ENCODE measurements around the gene C14orf119. TPM values are rescaled to one million over a fixed set of nuclear protein-coding genes. Genes with fewer than 3 reads are reported as not detected.

The C14orf119 gene
- total RNA-seq, 4 donors from 2014 or later = 9.5 to 28.8 (median 13.8) TPM

DNA sequence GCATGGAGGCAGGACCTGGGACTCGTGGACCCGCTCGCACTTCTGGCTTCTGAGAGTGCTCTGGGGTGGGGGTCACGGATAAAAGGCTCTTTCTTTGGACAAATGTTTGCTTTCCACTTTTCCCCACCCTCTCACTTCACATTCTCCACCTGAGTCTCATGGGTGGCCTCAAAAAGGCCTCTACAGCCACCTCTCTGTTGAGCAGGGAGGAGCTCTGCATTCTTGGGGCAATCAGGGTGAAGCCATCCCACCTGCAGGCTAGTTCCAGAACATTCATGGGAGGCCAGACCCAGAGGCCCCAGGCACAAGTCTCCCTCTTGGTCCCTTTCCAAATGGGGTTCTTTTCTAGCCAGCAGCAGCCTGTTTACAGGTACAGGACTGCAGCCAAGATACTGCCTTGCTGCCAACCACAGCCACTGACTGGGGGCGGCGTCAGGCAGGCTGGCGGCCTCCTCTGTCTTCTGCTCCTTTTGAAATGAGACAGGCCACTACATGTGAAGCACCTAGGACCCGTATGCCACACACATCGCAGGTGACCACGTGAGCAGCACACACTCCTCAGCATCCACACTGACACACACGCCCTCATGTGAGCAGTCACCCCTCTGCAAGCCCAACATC is 42.0 kb downstream of the C14orf119 start:
- Histone ChIP-seq H3K4me1 (peaks cover 6 to 8% of the 10 kb centered on the region in 2 donors), H3K4me3 (no peak overlapping the region), H3K9me3 (no peaks in the 10 kb centered on the region), H3K36me3 (peaks cover 0 to 60% of the 10 kb centered on the region in 2 donors), H3K27me3 (no peaks in the 10 kb centered on the region), H3K27ac (peak overlapping the region in 2 of 4 donors; percentile 48 to 97)
- ATAC-seq = no peak
- no peak for DNase-seq
- intact Hi-C loops (cut with DNase I; ENCODE audit: low total_unique reads) = no loop called here
- TF ChIP-seq POLR2A (IDR thresholded peaks at IDR 0.05) = no peak
- TF ChIP-seq, protein P1, sequence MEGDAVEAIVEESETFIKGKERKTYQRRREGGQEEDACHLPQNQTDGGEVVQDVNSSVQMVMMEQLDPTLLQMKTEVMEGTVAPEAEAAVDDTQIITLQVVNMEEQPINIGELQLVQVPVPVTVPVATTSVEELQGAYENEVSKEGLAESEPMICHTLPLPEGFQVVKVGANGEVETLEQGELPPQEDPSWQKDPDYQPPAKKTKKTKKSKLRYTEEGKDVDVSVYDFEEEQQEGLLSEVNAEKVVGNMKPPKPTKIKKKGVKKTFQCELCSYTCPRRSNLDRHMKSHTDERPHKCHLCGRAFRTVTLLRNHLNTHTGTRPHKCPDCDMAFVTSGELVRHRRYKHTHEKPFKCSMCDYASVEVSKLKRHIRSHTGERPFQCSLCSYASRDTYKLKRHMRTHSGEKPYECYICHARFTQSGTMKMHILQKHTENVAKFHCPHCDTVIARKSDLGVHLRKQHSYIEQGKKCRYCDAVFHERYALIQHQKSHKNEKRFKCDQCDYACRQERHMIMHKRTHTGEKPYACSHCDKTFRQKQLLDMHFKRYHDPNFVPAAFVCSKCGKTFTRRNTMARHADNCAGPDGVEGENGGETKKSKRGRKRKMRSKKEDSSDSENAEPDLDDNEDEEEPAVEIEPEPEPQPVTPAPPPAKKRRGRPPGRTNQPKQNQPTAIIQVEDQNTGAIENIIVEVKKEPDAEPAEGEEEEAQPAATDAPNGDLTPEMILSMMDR (IDR thresholded peaks at IDR 0.05 in 4 of 5, conservative IDR thresholded peaks at IDR 0.05 in 1 of 5) = no peak
- in situ Hi-C loops (cut with MboI; ENCODE audit: low sequenced_read_pairs in 4 of 4) = no loop called here

DNA sequence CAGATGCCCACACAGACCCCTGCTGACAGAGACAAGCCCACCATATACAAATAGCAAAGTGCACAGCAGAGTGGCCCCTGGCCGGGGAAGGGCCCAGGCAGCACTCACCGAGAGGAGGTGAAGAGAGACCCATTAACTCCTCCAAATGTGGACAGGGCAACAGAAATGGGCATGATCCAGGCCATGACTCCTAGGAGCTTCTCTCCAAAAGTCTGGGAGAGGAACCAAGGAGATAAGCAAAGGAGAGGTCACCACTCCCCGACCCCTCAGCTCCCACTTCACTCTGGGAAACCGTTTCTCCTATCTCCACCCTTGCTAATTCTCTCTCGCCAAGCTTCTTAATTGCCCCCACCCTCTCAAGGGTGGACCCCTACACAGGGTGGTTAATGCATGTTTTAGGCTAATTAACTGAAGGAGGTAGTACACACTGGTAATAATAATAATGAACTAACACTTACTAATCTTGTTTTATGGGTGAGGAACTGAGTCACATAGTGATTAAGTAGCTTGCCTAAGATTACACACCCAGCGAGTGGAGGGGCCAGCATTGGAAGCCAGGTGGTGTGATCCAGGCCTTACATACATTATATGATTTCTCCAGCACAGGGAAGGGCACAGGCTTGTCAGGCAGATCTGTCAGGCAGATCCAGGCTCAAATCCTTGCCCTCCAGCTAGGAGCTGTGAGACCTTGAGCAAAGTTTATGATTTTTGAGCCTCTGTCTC is 42.7 kb downstream of the C14orf119 start:
- Histone ChIP-seq H3K36me3 (peaks cover 0 to 57% of the 10 kb centered on the region in 2 donors), H3K4me3 (no peak overlapping the region), H3K4me1 (peaks cover 12 to 14% of the 10 kb centered on the region in 2 donors), H3K9me3 (no peaks in the 10 kb centered on the region), H3K27ac (peak overlapping the region; percentile 36 to 97 (median 46)), H3K27me3 (no peaks in the 10 kb centered on the region)
- TF ChIP-seq POLR2A (IDR thresholded peaks at IDR 0.05) = no peak
- TF ChIP-seq, protein P1 (IDR thresholded peaks at IDR 0.05 in 4 of 5, conservative IDR thresholded peaks at IDR 0.05 in 1 of 5) = no peak
- in situ Hi-C loops (cut with MboI; ENCODE audit: low sequenced_read_pairs in 4 of 4) (no loop called here), intact Hi-C loops (cut with DNase I; ENCODE audit: low total_unique reads) (no loop called here)
- DNase-seq = no peak
- ATAC-seq = no peak

DNA sequence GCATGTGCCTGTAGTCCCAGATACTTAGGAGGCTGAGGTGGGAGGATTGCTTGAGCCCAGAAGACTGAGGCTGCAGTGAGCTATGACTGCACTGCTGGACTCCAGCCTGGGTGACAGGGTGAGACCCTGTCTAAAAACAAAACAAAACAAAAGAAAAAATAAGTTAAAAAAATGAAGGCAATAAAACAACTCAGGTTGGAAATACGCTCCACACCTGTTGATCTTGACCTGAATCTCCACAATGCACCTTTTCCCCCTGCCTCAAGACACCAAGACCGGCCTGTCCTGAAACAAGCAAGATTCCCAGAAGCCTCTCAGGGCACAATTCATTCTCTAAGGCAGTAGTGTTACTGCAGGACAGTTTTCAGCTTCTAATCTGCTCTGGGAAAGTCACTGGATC is 44.6 kb downstream of the C14orf119 start:
- DNase-seq (no peak), ATAC-seq (no peak)
- TF ChIP-seq, protein P1 (IDR thresholded peaks at IDR 0.05 in 4 of 5, conservative IDR thresholded peaks at IDR 0.05 in 1 of 5) = no peak
- no peak for TF ChIP-seq POLR2A (IDR thresholded peaks at IDR 0.05)
- Histone ChIP-seq H3K27me3 (no peaks in the 10 kb centered on the region), H3K27ac (peak overlapping the region; percentile 36 to 97 (median 96)), H3K9me3 (no peaks in the 10 kb centered on the region), H3K36me3 (peaks cover 0 to 57% of the 10 kb centered on the region in 2 donors), H3K4me3 (no peak overlapping the region), H3K4me1 (peaks cover 29 to 31% of the 10 kb centered on the region in 2 donors)
- in situ Hi-C loops (cut with MboI; ENCODE audit: low sequenced_read_pairs in 4 of 4) (no loop called here), intact Hi-C loops (cut with DNase I; ENCODE audit: low total_unique reads) (no loop called here)

DNA sequence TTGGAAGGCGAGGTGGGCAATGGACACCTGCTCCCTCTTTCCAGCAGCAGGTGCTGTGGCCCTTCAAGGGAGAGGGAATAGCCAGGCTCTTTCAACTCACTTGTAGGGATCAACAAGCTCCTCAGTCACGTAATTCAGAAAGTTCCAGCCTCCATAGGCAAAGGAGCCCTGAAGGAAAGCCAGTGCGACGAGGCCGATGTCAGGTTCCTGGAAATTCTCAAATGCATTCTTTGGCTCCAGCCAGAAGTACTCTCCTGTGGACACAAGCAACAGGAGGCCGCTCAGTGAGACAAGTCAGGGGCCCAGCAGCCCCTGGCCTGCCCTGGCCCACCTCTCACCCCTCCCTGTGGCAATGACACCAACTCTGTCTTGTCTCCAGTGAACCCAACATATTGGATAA is 45.1 kb downstream of the C14orf119 start:
- H3K4me1 ChIP-seq = peaks cover 34 to 36% of the 10 kb centered on the region in 2 donors
- ATAC-seq = no peak
- H3K4me3 ChIP-seq = no peak overlapping the region
- peaks cover 0 to 57% of the 10 kb centered on the region in 2 donors for H3K36me3 ChIP-seq
- intact Hi-C loops (cut with DNase I; ENCODE audit: low total_unique reads) = no loop called here
- TF ChIP-seq, protein P1 (IDR thresholded peaks at IDR 0.05 in 4 of 5, conservative IDR thresholded peaks at IDR 0.05 in 1 of 5) = no peak
- no peak for TF ChIP-seq POLR2A (IDR thresholded peaks at IDR 0.05)
- H3K9me3 ChIP-seq = no peaks in the 10 kb centered on the region
- H3K27me3 ChIP-seq = no peaks in the 10 kb centered on the region
- DNase-seq = no peak
- in situ Hi-C loops (cut with MboI; ENCODE audit: low sequenced_read_pairs in 4 of 4) = no loop called here
- H3K27ac ChIP-seq = peak overlapping the region; percentile 36 to 97 (median 96)

Measured in gastrocnemius medialis (tissue), 4 donors.